Measurements from ENCODE around the gene DBET.
"Not testable (repeated sequence)": the region's sequence is repeated elsewhere in the genome, so short reads cannot be mapped to it uniquely, and the experiment has no call there.

Gene DBET

DNA sequence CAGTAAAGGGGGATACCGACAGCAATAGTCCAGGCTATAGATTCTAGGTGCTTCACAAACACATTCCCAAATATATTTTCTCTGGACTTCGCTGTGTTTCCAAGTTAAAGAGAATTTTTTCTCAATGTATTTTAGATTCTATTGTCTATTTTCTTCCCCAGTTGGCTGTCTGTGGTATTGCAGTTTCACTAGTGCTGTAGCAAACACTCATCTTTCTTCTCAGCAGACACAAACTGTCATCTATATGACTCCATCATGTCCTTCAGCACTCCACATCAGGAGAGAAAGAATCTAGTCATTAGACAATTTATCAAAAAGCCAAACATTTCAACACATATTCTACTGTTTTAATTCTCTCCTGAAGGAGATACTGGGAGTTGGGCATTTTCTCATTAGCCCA is at the start of gene DBET:
TSS of gene DBET (plus strand) at position 161 of the 400 bp plus-strand sequence.
- not testable (repeated sequence) for DNase-seq (ENCODE audit: low spot score)

DNA sequence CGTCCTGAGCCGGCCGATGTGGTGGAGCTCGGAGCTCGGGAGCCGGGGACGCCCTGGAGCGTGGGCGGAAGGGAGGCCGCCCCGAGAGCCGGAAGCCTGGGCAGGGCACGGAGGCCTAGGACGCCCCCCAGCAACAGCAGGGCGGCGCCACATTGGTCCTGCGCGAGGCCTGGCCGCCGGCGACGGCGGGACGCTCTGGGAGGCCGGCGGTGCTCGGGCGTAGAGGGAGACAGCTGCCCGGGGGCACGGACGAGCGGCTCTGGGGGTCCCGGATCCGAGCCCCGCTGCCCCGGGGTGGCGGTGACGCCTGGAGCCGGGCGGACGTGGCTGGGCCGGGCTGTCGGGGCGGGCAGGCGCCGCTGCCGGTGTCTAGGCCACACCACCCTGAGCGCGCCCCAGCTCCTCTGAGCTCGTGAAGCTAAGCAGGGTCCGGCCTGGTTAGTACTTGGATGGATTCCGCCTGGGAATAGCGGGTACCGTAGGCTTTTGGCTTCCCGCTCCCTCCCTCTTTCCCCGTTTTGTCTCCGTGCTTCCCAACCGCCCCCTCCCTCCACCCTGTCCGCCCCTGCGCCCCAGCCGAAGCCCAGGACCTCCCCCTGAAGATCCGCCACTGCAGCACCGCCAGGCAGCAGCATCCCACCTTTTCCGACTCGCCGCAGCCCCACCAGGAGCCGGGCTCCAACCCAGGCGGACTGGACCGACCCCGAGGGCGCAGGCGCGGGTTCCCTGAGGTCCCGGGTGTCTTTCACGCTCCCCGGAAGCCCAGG is 49.3 kb upstream of the DBET start:
- no peak for DNase-seq (ENCODE audit: low spot score)

DNA sequence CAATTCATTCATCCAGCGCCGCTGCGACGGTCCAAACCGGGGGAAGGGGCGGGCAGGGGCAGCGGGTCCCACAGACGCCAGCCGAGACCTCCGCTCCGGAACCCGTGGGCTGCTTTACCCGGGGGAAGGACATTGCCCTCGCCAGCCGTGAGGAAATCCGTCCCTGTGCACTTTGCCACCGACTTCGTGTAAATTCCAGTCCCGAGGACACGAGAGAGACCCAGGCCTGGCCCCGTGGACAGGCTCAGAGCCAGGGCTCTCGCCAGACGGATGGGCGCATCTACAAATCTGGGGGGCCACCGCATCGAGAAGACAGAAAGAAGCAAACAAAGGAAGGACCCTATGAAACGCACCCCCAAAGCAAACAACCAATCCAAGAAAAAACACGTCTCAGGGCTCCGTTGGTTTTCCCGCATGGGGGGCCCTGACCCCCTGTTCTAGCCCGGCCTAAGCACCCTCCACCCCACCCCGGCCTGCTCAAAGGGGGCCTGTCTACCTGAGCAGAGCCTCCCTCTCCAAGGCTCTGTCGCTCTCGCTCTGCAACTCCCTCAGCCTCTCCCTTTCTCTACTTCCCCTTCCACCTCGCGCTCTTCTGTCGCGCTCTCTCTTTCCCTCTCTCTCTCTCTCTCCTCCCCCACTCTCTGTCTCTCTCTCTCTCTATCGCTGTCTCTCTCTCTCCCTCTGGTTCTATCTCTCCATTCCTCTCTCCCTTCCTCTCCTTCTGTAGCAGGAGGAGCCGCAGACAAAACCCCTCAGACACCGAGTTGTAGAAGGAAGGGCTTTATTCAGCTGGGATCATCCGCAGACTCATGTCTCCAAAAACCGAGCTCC is 48.5 kb upstream of the DBET start:
- no peak for DNase-seq (ENCODE audit: low spot score)

DNA sequence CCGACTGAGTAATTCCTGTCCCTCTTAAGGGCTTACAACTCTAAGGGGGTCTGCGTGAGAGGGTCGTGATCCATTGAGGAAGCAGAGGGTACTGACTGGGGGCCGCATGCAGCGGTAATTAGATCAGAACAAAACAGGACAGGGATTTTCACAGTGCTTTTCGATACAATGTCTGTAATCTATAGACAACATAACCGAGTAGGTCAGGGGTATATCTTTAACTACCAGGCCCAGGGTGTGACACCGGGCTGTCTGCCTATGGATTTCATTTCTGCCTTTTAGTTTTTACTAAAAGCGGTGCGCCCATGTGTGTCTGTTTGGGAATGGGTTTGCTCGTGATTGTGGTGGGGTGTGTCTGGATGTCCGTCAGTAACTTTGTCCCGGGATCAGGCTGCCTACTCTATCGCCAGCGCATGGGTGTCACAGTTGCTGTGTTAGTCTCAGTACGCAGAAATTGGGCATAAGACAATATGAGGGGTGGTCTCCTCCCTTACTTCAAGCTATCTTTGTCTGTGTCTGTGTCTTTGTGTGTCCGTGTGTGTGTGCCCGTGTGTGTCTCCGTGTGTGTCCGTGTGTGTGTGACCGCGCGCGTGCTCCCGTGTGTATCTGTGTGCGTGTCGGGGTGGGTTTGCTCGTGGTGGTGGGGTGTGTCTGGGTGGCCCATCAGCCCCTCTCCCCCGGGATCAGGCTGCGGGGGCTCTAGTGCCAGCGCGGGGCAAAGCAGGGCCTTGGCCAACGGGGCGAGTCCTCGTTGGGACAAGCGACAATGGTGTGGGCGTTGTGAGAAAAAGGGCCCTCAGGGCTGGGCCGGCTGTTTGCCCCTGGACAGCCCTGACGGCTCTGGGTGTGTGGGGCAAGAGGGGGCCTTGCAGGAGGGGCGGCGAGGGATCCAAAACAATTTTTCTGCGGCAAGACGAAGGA is 47.7 kb upstream of the DBET start:
- no peak for DNase-seq (ENCODE audit: low spot score)

DNA sequence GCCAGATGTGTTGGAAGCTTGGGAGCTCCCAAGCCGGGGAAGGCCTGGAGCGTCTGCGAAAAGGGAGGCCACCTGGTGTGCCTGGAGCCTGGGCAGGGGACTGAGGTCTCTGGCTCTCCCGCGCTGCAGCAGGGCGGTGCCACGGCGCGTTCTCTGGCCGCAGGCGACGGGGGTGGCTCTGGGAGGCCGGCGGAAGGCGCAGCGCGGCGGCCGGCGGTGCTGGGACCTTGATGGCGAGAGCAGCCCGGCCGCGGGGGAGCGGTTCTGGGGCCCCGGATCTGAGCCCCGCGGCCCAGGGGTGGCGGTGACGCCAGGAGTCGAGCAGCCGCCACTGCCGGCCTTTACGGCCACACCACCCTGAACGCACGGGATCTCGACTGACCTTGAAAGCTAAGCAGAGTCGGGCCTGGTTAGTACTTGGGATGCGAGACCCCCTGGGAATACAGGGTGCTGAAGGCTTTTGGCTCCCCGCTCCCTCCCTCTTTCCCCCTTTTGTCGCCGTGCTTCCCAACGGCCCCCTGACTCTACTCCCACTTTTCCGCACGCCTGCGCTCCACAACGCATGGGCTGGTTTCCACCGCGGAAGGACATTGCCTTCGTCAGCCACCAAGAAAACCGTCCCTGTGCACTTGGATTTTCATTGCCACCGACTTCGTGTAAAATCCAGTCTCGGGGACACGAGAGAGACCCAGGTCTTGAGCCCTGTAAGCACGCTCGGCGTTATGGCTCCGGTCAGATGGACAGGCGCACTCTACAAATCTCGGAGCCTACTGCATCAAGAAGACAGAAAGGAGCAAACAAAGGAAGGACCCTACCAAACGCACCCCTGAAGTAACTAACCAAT is 46.7 kb upstream of the DBET start:
- no peak for DNase-seq (ENCODE audit: low spot score)

DNA sequence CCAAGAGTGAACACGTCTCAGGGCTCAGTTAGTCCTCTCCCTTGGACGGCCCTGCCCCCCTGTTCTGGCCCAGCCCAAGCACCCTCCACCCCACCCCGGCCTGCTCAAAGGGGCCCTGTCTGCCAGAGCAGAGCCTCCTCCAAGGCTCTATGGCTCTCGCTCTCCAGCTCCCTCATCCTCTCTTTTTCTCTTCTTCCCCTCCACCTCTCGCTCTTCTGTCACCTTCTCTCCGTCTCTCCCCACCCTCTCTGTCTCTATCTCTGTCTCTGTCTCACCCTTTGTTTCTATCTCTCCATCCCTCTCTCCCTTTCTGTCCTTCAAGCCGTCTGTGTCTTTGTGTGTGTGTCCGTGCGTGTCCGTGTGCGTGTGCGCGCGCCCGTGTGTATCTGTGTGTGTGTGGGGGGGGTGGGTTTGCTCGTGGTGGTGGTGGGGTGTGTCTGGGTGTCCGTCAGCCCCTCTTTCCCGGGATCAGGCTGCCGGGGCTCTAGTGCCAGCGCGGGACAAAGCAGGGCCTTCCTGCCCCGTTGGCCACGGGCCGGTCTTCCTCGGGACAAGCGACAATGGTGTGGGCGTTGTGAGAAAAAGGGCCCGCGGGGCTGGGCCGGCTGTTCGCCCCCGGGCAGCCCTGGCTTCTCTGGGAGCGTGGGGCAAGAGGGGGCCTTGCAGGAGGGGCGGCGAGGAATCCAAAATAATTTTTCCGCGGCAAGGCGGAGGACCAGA is 45.9 kb upstream of the DBET start:
- no peak for DNase-seq (ENCODE audit: low spot score)

DNA sequence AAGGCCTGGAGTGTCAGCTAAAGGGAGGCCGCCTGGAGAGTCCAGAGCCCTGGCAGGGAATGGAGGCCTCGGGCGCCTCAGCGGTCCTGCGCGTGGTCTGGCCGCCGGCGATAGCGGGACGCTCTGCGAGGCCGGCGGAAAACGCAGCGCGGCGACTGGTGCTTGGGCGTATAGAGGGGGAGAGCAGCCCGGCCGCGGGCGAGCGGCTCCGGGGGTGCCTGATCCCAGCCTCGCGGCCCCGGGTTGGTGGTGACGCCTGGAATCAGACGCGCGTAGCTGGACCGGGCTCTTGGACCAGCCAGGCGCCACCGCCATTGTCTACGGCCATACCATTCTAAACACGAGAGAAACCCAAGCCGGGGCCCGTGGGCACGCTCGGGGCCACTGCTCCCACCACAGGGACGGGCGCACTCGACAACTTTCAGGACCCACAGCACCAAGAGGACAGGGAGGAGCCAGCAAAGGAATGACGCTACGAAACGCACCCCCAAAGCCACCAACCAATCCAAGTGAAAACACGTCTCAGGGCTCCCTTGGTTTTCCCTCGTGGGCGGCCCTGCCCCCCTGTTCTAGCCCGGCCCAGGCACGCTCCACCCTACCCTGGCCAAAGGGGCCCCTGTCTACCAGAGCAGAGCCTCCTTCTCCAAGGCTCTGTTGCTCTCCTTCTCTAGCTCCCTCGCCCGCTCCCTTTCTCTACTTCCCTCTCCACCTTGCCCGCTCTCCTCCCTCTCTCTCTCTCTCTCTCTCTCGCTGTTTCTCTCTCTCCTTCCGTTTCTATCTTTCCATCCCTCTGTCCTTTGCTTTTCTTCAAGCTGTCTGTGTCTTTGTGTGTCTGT is 45.1 kb upstream of the DBET start:
- no peak for DNase-seq (ENCODE audit: low spot score)

DNA sequence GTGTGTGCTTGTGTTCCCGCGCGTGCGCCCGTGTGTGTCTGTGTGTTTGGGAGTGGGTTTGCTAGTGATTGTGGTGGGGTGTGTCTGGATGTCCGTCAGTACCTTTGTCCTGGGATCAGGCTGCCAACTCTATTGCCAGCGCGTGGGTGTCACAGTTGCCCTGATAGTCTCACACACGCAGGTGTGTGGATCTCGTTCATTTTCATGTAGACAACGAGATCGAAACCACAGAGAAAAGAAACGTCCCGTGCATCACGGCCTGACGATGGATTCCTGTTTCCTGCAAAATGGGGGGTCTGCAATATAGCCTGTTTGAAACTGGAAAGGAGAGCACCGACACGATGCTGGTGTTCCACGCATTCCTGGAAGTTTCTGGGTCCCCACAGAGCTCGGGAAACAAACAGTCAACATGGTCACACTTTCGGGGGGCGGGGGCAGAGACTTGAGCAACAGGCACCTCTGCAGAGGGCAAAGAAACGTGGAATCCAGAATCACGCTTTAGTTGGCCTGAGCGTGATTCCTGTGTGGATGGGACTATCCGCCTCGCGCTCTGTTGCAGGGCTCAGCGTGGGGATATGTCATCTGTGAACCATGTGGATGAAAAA is 44.3 kb upstream of the DBET start:
- not testable (repeated sequence) for DNase-seq (ENCODE audit: low spot score)

DNA sequence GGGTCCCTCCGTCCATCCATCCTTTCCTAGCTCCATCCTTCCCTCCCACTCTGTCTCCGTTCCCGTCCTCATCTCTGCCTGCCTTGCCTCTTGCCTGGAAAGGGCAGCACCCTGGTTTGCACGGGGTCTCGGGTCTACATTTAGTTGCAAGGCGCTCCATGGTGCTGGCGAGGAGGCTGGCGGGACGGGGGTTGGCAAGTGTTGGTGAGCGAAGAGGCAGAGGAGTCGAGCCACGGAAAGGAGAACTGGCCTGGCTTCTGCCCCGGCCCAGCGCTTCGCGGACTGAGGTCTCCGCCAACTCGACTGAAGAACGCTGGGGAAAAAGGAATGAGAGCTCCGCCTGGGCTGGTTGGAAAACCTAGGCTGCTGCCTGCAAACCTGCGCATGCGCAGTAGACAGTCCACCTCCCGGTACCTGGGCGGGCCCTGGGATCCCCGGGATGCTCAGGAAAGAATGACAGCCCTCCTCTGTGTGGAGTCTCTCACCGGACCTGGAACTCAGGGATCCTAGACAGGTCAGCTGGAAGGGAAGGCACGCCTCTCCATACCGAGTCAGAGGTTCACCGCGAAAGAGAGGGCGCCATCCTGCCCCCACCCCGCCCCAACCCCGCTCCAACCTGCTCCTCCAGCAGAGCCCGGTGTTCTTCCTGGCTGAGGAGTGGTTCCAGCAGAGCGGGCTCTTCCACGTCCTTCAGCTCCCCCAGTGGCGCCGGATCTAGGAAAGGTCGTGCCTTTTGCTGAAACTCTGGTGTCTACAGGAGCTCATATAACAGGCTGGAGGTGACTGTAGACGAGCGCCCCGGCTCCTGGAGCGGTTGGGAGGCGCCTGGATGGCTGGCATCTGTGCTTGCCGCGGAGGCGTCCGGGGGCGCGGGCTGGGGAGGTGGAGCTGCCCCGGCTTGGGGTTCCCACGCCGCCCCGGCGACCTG is 43.2 kb upstream of the DBET start:
- no peak for DNase-seq (ENCODE audit: low spot score)

DNA sequence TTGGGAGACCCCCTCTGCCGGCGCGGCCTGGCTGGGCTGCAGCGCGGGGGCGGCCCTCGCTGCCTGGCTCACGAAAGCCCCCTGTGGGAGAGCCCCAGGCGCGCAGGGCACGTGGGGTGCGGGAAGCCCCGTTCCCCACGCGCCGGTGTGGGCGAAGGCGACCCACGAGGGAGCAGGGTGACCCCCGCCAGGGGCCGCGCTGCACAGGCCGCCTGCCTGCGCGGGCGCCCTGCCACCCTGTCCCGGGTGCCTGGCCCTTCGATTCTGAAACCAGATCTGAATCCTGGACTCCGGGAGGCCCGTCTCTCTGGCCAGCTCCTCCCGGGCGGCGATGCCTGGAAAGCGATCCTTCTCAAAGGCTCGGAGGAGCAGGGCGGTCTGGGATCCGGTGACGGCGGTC is 42.3 kb upstream of the DBET start:
- not testable (repeated sequence) for DNase-seq (ENCODE audit: low spot score)

DNA sequence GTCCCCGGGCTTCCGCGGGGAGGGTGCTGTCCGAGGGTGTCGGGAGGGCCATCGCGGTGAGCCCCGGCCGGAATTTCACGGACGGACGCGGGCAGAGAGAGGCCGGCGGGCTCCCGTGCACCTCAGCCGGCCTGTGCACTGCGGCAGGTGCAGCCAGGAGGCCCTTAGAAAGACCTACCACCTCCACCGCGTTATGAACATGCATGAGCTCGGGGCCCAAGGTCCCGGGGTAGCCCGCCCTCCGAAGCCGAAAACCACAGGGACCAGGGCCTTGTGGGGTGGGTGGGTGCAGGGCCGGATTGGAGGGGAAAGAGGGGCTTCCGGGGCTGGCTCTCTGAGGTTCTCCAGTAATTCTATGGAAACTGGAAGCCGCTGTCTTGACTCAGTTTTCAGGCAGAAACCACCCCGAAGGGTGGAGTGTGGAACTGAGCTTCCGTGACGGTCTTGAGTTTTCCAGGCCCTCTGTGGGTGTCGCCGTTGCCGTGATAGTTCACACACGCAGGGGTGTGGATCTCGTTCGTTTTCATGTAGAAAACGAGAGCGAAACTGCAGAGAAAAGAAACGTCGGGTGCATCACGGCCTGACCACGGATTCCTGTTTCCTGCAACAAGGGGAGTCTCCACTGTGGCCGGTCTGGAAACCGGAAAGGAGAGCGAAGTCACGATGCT is 41.6 kb upstream of the DBET start:
- not testable (repeated sequence) for DNase-seq (ENCODE audit: low spot score)

DNA sequence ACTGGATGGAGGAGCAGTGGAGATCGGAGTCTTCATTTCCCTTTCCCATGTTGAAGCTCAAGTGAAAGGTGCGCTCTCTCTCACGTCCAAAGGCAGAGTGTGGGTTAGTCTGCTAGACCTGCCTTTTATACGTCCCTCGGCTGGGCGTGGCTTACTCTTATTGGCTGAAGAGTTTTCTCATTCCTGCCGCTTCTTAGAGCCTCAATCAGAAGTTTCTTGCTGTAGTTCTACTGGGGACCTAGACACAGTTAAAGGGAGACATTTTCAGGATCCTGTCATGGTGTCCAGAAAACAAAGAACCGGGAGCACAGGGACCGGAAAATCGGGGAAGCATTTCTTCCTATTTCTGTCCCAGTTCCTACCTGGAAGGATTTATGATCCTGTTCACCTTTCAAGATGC is 37.1 kb upstream of the DBET start, which contains the start of gene FRG2:
TSS of gene FRG2 (minus strand) at position 101 of the 400 bp plus-strand sequence. CDS start at position 49, 52 bp downstream.
- not testable (repeated sequence) for DNase-seq (ENCODE audit: low spot score)

DNA sequence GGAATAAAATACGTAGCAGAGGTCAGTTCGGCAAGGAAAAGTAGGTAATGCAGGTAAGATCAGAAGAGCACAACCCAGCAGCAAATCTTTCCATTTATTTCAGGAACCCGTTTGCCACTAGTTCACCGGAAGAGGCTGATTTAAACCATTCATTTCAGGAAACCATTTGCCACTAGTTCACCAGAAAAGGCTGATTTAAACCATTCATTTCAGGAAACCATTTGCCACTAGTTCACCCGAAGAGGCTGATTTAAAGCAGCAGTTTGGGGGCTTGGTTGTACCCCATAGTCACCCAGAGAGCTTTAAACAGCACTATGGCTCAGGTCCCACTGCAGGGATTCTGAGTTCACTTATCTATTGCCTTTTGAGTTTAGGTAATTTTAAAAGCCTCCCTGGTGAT is 33.0 kb upstream of the DBET start:
- not testable (repeated sequence) for DNase-seq (ENCODE audit: low spot score)

DNA sequence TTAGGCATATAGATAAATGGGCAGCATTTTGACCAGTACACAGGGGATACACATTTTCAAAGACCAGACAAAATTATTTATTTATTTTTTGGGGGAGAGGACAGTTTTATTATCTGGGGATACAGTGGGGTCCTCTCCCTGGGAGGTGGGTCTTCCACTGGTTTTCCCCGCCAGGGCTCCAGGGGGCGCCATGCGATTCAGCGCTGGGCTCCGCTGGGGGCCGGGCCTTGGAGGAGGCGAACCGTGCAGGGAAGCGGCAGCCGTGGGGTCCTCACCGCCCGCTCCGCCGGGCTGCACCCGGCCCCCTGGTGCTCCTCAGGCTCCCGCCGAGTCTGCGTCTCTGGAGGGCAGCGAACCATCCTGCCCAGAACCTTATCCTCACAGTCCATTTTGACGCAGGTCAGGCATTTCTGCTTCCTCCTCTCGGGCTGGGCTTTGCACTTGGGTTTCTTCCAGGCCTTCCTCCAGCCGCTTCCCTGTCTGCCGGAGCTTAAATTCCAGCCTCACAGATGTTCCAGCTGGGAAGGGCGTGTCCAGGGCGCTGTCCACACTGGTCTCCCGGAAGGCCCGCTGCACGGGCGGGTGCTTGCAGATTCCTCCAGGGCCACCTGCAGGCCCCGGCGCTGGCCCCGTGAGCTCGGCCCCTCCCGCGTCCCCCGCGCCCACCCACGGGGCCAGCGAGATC is 26.5 kb upstream of the DBET start:
- DNase-seq (ENCODE audit: low spot score), result not testable (repeated sequence)

DNA sequence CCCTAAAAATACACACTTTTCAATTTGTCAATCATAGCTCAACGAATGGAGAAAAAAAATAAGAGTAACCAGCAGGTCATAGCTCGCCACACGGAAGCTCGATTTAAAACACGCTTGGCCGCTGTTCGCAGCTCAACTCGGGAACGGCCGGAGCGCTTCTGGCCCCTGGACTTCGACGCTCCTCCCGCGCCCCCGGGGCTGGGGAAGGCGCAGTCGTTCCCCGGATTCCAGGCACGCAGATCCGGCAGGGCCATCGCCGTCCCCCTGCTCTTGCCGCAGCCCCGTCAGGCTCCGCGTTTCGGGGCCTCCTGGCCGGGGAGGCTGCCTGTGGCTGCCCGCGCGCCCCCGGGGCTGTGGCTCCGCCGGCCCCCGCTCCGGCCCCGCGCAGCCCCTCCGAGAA is 23.4 kb upstream of the DBET start:
- not testable (repeated sequence) for DNase-seq (ENCODE audit: low spot score)

DNA sequence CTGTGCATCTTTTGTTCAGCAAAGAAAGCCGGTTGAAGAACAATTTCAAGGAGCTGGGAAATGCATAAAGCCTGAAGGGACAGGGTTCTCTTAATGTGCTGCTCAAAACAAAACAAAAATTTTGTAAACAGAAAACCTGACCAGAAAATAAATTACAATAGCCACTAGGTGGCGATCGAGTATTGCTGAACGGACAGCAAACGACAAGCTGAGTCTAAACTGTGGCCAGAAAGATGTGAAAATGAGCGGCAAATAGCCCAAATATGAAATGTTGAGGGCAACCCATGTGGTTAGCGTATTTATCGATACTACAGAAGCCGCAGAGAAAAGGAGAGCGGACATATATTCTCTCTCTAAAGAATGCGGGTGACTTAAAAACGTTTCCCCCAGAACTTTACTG is 16.7 kb upstream of the DBET start:
- DNase-seq (ENCODE audit: low spot score), result not testable (repeated sequence)

All from globus pallidus (tissue), 1 donor.